Mesendoderm (in vitro differentiated cells): ENCODE data around the gene OR2C1. TPM values are rescaled to one million over a fixed set of nuclear protein-coding genes. Genes with fewer than 3 reads are reported as not detected.

Source experiments
- DNase-seq: peaks from one replicate; pipeline ENCODE4 v3.0.0; 2013
- H2AK5ac ChIP-seq: 2 replicates; pipeline ENCODE4 v1.6.1; 2013; ENCODE audit warnings: low read length, inconsistent platforms
- H2BK120ac ChIP-seq: 2 replicates; pipeline ENCODE4 v1.6.1; 2013; ENCODE audit warnings: low read depth, mild to moderate bottlenecking, low read length, moderate library complexity, mixed read lengths
- H2BK15ac ChIP-seq: replicated peaks from 2 replicates; pipeline ENCODE4 v1.6.1; 2013; ENCODE audit warnings: low read depth, mild to moderate bottlenecking, moderate library complexity
- H2BK5ac ChIP-seq: 2 replicates; pipeline ENCODE4 v1.6.1; 2013; ENCODE audit warnings: low read length, inconsistent platforms
- H3K18ac ChIP-seq: 2 replicates; pipeline ENCODE4 v1.6.1; 2013; ENCODE audit warnings: mild to moderate bottlenecking, low read length, mixed read lengths
- H3K23ac ChIP-seq: one replicate; pipeline ENCODE4 v1.6.1; 2013; ENCODE audit warnings: low read length
- H3K27ac ChIP-seq: 2 replicates; pipeline ENCODE4 v1.5.1; 2013; ENCODE audit warnings: low read depth, mild to moderate bottlenecking, inconsistent platforms, low read length, moderate library complexity
- H3K27me3 ChIP-seq: 2 replicates; pipeline ENCODE4 v1.6.1; 2013; ENCODE audit warnings: low read length, control low read depth, mild to moderate bottlenecking, inconsistent platforms; ENCODE audit not compliant: insufficient read depth, poor library complexity
- H3K36me3 ChIP-seq: 2 replicates; pipeline ENCODE4 v1.6.1; 2013; ENCODE audit warnings: low read length, inconsistent platforms; ENCODE audit not compliant: control insufficient read depth, insufficient read depth
- H3K4ac ChIP-seq: one replicate; pipeline ENCODE4 v1.6.1; 2013; ENCODE audit warnings: low read depth, mild to moderate bottlenecking, low read length, moderate library complexity
- H3K4me1 ChIP-seq: 2 replicates; pipeline ENCODE4 v1.6.1; 2013; ENCODE audit warnings: low read depth, low read length, inconsistent platforms; ENCODE audit not compliant: control insufficient read depth
- H3K4me2 ChIP-seq: 2 replicates; pipeline ENCODE4 v1.6.1; 2013; ENCODE audit warnings: low read length
- H3K4me3 ChIP-seq: 2 replicates; pipeline ENCODE4 v1.5.1; 2013; ENCODE audit warnings: mild to moderate bottlenecking, low read length
- H3K56ac ChIP-seq: one replicate; pipeline ENCODE4 v1.6.1; 2013; ENCODE audit warnings: low read length
- H3K79me1 ChIP-seq: 2 replicates; pipeline ENCODE4 v1.6.1; 2013; ENCODE audit warnings: low read length, inconsistent platforms
- H3K79me2 ChIP-seq: 2 replicates; pipeline ENCODE4 v1.6.1; 2013; ENCODE audit warnings: mild to moderate bottlenecking, low read length; ENCODE audit not compliant: control insufficient read depth, insufficient read depth
- H3K9ac ChIP-seq: 2 replicates; pipeline ENCODE4 v1.6.1; 2013; ENCODE audit warnings: low read length, inconsistent platforms
- H4K5ac ChIP-seq: one replicate; pipeline ENCODE4 v1.6.1; 2013; ENCODE audit warnings: low read length
- H4K8ac ChIP-seq: one replicate; pipeline ENCODE4 v1.6.1; 2013; ENCODE audit warnings: low read depth, mild to moderate bottlenecking, control low read depth, low read length, moderate library complexity
- WGBS: extraction: QIAGEN DNeasy Blood & Tissue Kit; methylation state at CpG from one replicate; pipeline ENCODE4 v1.1.7; 2013; ENCODE audit warnings: low lambda C conversion rate, missing lambda C conversion rate; ENCODE audit not compliant: insufficient coverage; ENCODE audit errors: extremely low coverage; 5-methylcytosine and 5-hydroxymethylcytosine counted together
- polyA plus RNA-seq, 2 experiments: library from polyadenylated mRNA; stranded (reverse); fragments of 200-250 nt; gene quantifications; one replicate each; pipeline ENCODE4 v1.2.3, GENCODE V29; 2013

OR2C1 gene
- not detected for polyA plus RNA-seq (2013, experiment 1 of 2)
- polyA plus RNA-seq (2013, experiment 2 of 2), result not detected

- H2AK5ac ChIP-seq, result no peak within 1 kb of the TSS
- no peak within 1 kb of the TSS for H2BK5ac ChIP-seq
- no peak within 1 kb of the TSS for H3K4me3 ChIP-seq
- H2BK15ac ChIP-seq, result no peak within 1 kb of the TSS
- WGBS, result no CpG with 5 or more reads among the region's 3 CpGs
- H3K36me3 ChIP-seq, result no peaks in the 10 kb centered on the region
- H3K56ac ChIP-seq, result no peak within 1 kb of the TSS
- no peak within 1 kb of the TSS for H4K8ac ChIP-seq
- no peak within 1 kb of the TSS for H3K27ac ChIP-seq
- H3K79me1 ChIP-seq, result no peaks in the 10 kb centered on the region
- H3K4ac ChIP-seq, result no peak within 1 kb of the TSS
- no peaks in the 10 kb centered on the region for H3K79me2 ChIP-seq
- H3K9ac ChIP-seq, result no peak within 1 kb of the TSS
- no peak within 1 kb of the TSS for H3K4me2 ChIP-seq
- no peak for DNase-seq
- no peak within 1 kb of the TSS for H4K5ac ChIP-seq
- no peaks in the 10 kb centered on the region for H3K4me1 ChIP-seq
- no peak within 1 kb of the TSS for H2BK120ac ChIP-seq
- no peak within 1 kb of the TSS for H3K18ac ChIP-seq
- H3K23ac ChIP-seq, result no peak within 1 kb of the TSS
- no peaks in the 10 kb centered on the region for H3K27me3 ChIP-seq
These were observed at the start of gene OR2C1 for GRCh38 chr16:3355589-3355988. TSS of gene OR2C1 (plus strand) at chr16:3355889. CDS start at chr16:3355941, 52 bp downstream.

- H2BK15ac ChIP-seq, result no peak overlapping the region
- no peak overlapping the region for H3K4ac ChIP-seq
- H4K8ac ChIP-seq, result no peak overlapping the region
- H3K79me2 ChIP-seq, result no peaks in the 10 kb centered on the region
- H3K79me1 ChIP-seq, result no peaks in the 10 kb centered on the region
- peaks cover 3% of the 10 kb centered on the region for H3K36me3 ChIP-seq
- peak overlapping the region; percentile 29 for H3K18ac ChIP-seq
- H3K4me2 ChIP-seq, result peak overlapping the region; percentile 56
- no peaks in the 10 kb centered on the region for H3K4me1 ChIP-seq
- H2BK5ac ChIP-seq, result no peak overlapping the region
- H3K27me3 ChIP-seq, result no peaks in the 10 kb centered on the region
- DNase-seq, result no peak
- peak overlapping the region; percentile 87 for H3K9ac ChIP-seq
- WGBS, result no CpG with 5 or more reads among the region's 11 CpGs
- no peak overlapping the region for H2BK120ac ChIP-seq
- H3K27ac ChIP-seq, result no peak overlapping the region
- no peak overlapping the region for H3K23ac ChIP-seq
- no peak overlapping the region for H2AK5ac ChIP-seq
- no peak overlapping the region for H4K5ac ChIP-seq
- H3K56ac ChIP-seq, result peak overlapping the region; percentile 97
- peak overlapping the region; percentile 75 for H3K4me3 ChIP-seq
These were observed 49.6 kb upstream of the OR2C1 start for GRCh38 chr16:3306078-3306477.

GRCh38 chr16:3311496-3311895, 44.2 kb upstream of the OR2C1 start:
- H3K79me1 ChIP-seq, result no peaks in the 10 kb centered on the region
- H3K4me2 ChIP-seq, result no peak overlapping the region
- H3K36me3 ChIP-seq, result peaks cover 12% of the 10 kb centered on the region
- H3K23ac ChIP-seq, result no peak overlapping the region
- no peak overlapping the region for H3K27ac ChIP-seq
- H3K27me3 ChIP-seq, result no peaks in the 10 kb centered on the region
- H3K79me2 ChIP-seq, result no peaks in the 10 kb centered on the region
- H4K8ac ChIP-seq, result no peak overlapping the region
- H3K18ac ChIP-seq, result no peak overlapping the region
- H2BK120ac ChIP-seq, result no peak overlapping the region
- H2BK15ac ChIP-seq, result no peak overlapping the region
- no peaks in the 10 kb centered on the region for H3K4me1 ChIP-seq
- no peak overlapping the region for H4K5ac ChIP-seq
- no peak overlapping the region for H3K9ac ChIP-seq
- no peak overlapping the region for H3K4me3 ChIP-seq
- H3K4ac ChIP-seq, result no peak overlapping the region
- H2AK5ac ChIP-seq, result no peak overlapping the region
- WGBS, result no CpG with 5 or more reads among the region's 4 CpGs
- H3K56ac ChIP-seq, result no peak overlapping the region
- no peak for DNase-seq
- no peak overlapping the region for H2BK5ac ChIP-seq

GRCh38 chr16:3317315-3317999, 38.2 kb upstream of the OR2C1 start:
- Histone ChIP-seq H3K36me3 (peaks cover 22% of the 10 kb centered on the region), H3K4ac (no peak overlapping the region), H3K4me2 (no peak overlapping the region), H3K56ac (no peak overlapping the region), H2BK120ac (no peak overlapping the region), H4K8ac (no peak overlapping the region), H3K79me1 (no peaks in the 10 kb centered on the region), H2BK15ac (no peak overlapping the region), H4K5ac (no peak overlapping the region), H2BK5ac (no peak overlapping the region), H3K23ac (no peak overlapping the region), H3K27ac (no peak overlapping the region), H3K18ac (no peak overlapping the region), H3K79me2 (no peaks in the 10 kb centered on the region), H3K9ac (no peak overlapping the region), H3K4me3 (peak overlapping the region; percentile 30), H3K4me1 (no peaks in the 10 kb centered on the region), H2AK5ac (no peak overlapping the region), H3K27me3 (no peaks in the 10 kb centered on the region)
- DNase-seq, result peak; percentile 34
- no CpG with 5 or more reads among the region's 3 CpGs for WGBS

GRCh38 chr16:3321816-3322215, 33.9 kb upstream of the OR2C1 start:
- peaks cover 12% of the 10 kb centered on the region for H3K36me3 ChIP-seq
- no peak overlapping the region for H3K4me2 ChIP-seq
- no peaks in the 10 kb centered on the region for H3K4me1 ChIP-seq
- H3K18ac ChIP-seq, result no peak overlapping the region
- H3K79me1 ChIP-seq, result no peaks in the 10 kb centered on the region
- no peak overlapping the region for H2BK120ac ChIP-seq
- no peak overlapping the region for H3K56ac ChIP-seq
- H3K9ac ChIP-seq, result no peak overlapping the region
- no CpG with 5 or more reads among the region's 2 CpGs for WGBS
- no peak overlapping the region for H3K4me3 ChIP-seq
- H3K4ac ChIP-seq, result no peak overlapping the region
- H4K5ac ChIP-seq, result no peak overlapping the region
- H2BK15ac ChIP-seq, result no peak overlapping the region
- no peak overlapping the region for H4K8ac ChIP-seq
- no peaks in the 10 kb centered on the region for H3K27me3 ChIP-seq
- no peak overlapping the region for H2BK5ac ChIP-seq
- H2AK5ac ChIP-seq, result no peak overlapping the region
- no peak overlapping the region for H3K23ac ChIP-seq
- no peak overlapping the region for H3K27ac ChIP-seq
- H3K79me2 ChIP-seq, result no peaks in the 10 kb centered on the region
- DNase-seq, result no peak

GRCh38 chr16:3327514-3327913, 28.2 kb upstream of the OR2C1 start:
- Histone ChIP-seq H4K8ac (no peak overlapping the region), H3K4me1 (no peaks in the 10 kb centered on the region), H2BK120ac (no peak overlapping the region), H3K23ac (no peak overlapping the region), H3K9ac (no peak overlapping the region), H2BK15ac (no peak overlapping the region), H3K4me3 (no peak overlapping the region), H3K27ac (no peak overlapping the region), H3K79me2 (no peaks in the 10 kb centered on the region), H3K56ac (no peak overlapping the region), H3K36me3 (no peaks in the 10 kb centered on the region), H2AK5ac (no peak overlapping the region), H3K27me3 (no peaks in the 10 kb centered on the region), H3K18ac (no peak overlapping the region), H2BK5ac (no peak overlapping the region), H3K79me1 (no peaks in the 10 kb centered on the region), H3K4me2 (no peak overlapping the region), H3K4ac (no peak overlapping the region), H4K5ac (no peak overlapping the region)
- no peak for DNase-seq
- no CpG with 5 or more reads among the region's 4 CpGs for WGBS
